ENCODE data around the gene PTPRM.

Gene PTPRM

DNA sequence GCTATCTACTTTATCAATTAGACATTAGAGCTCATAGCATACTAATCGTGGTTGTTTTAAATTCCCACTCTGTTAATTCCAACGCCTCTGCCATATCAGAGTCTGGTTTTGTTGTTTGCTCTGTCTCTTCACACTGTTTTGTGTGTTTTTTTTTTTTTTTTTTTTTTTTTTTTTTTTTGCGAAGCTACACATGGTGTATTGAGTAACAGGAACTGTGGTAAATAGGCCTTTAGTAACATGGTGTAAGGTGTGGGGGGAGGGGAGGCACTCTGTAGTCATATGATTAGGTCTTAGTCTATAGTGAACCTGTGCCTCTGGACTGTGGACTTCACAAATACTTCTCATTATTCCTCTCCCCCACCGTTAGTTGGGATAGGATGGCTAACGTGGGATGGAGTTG is 671.4 kb downstream of the PTPRM start:
- no peak for DNase-seq (ENCODE audit: low read depth)

DNA sequence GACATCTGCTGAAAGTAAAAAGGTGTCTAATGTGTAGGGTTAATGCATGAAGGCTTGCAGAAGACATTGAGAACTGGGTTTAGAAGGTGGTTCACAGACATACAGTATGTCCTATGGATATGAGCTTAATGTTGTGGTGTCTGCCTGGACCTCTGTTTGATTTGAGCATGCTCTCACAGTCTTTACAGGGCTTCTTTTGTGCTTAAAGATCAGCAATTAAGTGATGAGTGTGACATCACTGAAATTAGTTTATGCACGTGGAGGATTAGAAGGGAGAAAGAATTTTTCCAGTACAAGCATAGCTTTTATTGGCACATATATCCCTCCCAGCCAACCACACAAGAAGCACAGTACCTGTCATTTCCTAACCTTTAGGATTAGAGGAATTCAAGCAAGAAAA is 674.6 kb downstream of the PTPRM start:
- no peak for DNase-seq (ENCODE audit: low read depth)

DNA sequence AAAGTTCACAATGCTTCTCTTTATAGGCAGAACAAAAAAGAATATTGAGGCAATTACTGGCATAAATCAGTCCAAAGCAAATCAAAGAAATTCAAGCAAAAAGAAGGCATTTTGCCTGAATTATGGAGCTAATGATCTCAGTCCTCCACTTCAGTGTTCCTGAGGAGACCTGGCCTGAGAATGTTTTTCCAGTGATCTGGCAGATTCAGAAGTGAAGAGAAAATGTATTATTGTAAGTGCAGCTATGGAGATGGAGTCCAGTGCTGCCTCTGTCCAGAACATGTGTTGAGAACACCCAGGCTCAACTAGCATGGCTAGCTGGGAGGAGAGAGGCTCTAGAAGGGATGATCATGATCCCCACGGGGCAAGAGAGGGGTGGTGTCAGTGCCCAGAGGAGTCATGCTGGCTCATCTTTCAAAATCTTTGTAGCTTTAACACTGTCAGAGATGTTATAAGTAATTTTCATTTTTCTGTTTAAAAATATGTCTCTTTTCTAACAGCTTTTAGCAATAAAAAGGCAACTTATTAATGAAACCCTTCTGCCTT is 675.1 kb downstream of the PTPRM start:
- DNase-seq (ENCODE audit: low read depth), result no peak

DNA sequence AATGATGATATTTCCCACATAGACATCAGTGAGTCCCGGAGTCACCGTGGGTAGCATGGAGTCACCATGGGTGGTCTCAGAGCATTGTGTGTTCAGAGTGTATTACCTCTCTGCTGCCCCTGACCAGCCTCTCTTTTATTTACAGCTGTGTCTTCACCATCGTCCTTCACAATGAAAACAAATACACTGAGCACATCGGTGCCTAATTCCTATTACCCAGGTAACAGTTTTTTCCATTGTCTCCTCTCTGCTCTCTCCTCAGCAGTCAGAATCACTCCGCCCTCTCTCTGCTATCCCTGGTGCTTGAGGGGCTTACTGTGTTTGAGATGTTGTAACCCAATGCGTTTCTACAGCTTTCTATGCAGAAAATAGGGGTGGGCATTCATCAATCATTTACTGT is 680.6 kb downstream of the PTPRM start:
- DNase-seq (ENCODE audit: low read depth), result no peak

DNA sequence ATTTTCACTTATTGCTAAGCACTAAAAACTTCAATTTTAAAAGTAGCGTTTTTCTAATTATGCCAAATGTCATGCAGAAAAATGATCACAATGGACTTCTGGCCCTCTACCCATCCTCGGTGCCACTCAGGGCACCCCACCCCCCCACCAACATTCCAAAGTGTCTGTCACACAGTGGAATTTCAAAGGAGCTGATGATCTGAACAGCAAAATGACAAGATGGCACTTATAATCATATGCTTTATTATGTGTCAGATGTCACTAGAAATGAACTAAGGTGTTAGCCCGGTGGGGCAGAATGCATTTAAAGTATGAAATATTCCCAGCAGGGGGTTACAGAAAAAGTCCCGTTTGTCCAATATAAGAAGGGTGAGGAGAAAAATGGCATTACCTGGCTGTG is 681.5 kb downstream of the PTPRM start:
- no peak for DNase-seq (ENCODE audit: low read depth)

DNA sequence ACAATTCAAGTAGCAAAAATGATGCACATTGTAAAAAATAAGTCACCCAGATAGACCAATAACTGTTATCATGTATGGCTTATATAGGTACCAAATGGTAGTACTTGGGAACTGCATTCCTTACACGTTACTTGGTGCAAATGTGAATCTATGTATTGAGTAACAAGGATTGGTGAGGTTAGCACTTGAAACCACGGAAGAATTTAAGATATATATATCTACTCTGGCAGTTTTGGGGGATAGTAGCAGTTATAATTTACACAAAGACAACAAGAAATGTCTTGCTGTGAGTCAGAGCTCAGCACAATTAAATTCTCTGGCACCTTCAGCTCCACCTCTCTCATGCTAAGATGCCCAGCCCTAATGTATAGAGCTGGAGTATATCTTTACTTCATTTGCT is 682.7 kb downstream of the PTPRM start:
- DNase-seq (ENCODE audit: low read depth), result no peak

DNA sequence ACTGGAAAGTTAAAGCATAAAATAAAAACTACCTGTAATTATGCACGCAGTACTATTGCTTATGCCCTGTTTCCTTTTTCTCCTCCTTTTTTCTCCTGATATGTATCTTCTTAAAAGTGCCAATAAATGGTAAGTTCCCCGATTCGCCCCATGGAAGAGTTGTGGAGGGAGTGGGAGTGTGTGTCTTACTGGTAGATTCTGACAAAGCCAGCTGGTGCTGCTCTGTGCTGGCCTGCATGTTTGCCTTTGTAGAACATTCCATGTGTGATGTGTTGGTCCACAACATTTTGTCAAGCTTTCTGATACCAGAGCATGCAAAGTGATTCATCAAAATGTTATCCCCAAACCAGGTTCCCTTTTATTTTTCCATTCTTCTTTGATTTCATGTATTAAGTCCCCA is 685.3 kb downstream of the PTPRM start:
- DNase-seq (ENCODE audit: low read depth), result no peak

DNA sequence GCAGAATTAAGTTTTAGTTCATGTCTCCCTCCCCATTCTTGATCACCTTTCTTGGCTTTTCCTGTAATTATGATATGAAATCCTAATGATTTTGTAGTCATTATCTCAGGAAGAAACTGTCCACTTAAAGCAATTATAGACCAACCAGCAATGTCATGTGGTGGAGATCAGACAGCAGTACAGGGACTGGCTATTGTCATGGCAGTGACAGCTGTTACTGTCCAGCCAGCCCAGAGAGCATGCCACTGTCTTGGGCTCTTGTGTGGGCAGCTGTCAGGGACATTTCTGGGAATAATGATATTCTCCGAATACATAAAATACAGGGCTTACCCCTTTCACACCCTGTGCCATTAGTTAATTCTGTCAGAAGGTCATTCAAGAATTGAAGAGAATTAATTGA is 686.8 kb downstream of the PTPRM start:
- no peak for DNase-seq (ENCODE audit: low read depth)

DNA sequence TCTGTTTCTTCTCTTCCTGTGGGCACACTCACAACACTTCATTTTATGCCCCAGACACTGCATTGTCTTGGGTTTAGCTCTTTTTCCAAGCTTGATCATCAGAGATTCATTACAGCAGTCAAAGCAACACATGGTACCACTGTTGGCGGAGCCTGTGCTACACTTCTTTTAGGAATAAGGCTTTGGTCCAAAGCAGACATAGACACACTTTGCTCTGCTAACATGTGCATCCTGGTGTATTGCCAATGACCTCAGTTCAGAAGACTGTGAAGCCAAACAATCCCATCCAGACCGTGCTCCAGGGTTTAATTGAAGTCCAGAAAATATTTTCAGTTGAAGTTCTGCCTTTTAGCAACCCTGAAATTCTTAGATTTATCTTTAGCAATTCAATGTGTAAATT is 687.5 kb downstream of the PTPRM start:
- DNase-seq (ENCODE audit: low read depth), result no peak

DNA sequence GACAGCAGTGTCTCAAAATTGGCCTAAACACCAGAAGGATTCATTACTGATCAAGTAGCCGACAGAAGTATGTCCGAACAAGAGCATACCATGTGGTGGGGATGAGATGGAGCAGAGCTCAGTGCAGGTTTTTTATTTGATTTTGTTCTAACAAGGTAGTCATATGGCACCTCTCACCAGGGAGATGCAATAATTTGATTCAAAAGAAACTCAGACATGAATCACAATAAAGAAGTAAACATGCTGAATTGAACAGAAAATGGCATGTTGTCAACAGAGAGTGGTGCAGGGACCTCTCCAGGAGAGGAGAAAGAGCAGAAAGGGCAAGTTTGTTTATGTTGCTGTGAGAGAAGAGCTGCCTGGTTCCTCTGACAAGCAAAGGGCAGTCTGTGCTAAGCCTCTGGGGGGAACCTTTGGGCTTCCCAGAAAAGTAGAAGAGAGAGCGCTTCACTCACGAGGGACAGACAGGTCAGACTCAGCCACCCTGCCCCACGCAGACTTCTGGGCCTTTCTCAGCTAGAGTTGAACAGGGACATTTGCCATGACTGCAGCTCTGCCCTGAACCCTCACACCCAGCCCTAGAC is 690.8 kb downstream of the PTPRM start:
- DNase-seq (ENCODE audit: low read depth), result no peak

DNA sequence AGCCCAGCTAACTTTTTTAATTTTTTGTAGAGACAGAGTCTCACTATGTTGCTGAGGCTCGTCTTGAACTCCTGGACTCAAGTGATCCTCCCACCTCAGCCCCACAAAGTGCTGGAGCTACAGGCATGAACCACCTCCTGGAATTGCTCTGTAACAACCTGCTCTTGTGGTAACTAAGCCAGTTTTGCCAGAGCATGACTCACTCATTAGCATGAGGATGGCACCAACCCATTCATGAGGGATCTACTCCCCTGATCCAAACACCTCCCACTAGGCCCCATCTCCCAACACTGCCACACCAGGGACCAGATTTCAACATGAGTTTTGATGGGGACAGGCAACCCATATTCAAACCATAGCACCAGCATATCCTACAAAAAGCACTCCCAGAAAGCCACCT is 693.2 kb downstream of the PTPRM start:
- peak; percentile 27 for DNase-seq (ENCODE audit: low read depth)

DNA sequence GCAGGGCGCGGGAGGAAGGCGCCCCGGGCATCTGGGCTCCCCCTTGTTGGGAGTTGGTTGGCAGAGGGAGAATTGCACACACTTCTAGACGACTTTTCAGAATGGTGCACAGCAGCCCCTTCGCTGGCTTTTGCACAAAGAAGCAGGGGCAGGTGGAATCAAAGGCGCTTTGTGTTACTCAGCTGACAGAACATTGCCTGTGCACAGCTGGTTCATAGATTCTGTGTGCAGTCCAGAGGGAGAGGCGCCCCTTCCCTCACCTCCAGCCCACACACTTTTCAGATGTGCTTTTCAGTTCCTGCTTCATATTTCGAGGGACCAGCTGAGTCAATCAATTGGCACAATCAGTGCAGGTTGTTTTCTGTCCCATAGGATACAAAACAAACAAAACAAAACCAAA is 693.7 kb downstream of the PTPRM start:
- no peak for DNase-seq (ENCODE audit: low read depth)

DNA sequence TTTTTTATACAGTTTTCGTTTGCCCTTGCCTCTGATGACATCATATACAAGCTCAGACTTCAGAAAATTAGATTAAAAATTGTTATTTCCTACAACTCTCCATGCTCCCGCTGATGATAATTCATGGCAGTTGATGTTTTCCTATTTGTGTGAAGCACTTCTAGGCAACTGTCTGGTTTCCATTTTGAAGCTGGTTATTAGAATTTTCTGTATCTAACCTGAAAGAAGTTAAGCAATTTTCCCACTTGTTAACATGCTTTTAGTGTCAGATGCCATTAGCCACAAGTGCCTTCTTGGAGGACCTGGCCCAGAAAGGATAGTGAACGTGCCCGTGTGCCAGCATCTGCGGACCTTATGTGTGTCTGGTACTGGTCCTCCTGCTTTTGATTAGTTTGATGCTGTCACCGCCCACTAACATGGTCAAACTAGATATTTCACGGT is 694.6 kb downstream of the PTPRM start:
- peak; percentile 71 for DNase-seq (ENCODE audit: low read depth)

DNA sequence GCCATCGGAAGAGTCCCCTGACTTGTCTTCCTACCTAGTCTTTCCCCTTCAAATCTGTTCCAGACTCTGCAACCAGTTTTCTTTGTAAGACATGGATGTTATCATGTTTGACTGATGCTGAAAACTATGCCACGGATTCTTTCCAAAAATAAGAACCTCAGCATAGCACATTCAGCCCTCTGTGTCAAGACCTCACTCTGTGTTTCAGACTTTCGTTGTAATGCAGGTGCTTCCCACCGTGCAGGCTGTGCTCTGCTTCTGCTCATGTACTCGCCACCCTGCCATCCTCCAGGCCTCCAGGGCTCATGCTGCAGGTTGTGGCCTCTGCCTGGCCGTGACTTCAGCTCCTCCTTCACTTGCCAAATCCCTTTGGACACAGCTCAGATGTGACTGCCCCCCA is 695.1 kb downstream of the PTPRM start:
- no peak for DNase-seq (ENCODE audit: low read depth)

DNA sequence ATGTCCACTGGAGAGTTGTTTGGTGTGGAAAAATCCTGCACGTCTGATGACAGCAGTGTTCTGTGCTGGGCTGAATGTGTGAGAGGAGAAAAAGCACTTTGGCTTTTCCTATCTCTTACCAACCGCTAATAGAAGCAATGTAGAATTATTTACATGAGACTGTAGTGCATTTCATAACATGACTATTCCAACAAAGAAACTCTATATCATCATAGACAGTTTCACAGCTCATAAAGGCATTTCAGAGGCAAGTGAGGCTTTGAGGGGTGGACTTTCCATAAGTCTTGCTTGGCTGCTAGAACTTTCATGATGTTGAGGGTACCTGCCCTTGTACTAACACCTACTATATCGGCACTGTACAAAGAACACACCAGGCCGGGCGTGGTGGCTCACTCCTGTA is 697.0 kb downstream of the PTPRM start:
- no peak for DNase-seq (ENCODE audit: low read depth)

DNA sequence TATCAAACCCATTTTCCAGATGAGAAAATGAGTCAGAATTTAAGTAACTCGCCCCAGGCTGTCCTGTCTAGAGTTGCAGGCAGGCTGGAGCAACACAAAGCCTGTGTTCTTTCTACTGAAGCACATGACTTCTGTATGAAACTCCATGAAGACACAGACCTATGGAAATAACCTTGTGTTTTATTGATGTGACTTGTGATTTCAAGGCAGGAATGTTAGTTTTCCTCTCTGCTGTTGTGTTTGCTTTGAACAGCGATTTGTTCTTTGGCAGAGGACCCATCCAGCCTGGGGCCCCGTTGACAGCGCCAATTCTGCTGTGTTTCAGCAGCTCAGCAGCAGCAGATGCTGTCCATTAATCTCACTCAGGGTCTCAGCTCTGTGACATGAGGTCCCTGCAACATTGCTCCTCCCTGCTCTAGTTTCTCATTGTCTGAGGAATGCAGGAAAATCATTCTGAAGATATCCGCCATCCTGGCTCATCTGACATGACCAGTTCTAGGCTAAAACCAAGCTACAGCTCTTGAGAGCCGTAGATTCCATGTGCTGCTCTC is 697.8 kb downstream of the PTPRM start:
- DNase-seq (ENCODE audit: low read depth), result no peak

DNA sequence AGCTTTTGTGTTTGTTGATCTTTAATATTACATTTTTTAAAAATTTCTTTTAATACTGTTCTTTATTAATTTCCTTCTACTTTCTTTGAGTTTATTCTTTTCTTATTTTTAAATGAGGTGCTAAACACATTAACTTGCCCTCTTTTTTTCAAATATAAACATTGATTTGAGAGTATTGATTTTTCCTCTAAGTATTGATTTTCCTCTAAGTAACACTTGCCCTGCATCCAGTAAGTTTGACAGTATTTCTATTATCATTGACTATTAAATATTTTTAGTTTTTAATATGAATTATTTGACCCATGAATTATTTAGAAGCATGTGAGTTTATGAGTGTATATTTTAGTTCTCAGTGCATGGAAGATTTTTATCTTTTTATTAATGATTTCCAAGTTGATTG is 705.1 kb downstream of the PTPRM start:
- no peak for DNase-seq (ENCODE audit: low read depth)

DNA sequence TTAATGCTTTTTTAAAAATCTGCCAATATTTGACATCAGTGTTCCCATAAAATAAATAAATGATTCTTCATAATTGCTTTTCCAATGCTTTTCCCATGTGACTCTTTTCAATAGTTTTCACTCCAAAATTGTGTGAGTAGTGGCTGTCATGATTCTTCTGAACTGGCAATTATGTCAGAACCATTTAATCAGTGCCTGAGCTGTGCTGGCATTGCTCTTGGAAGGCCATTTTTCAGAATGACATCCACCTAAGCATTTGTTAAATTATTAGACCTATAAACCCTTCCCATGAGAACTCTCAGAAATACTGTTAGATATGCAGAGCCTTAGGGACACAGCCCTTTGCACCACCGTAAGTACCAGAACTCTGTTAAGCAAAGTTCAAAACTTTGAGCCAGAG is 707.3 kb downstream of the PTPRM start:
- DNase-seq (ENCODE audit: low read depth), result no peak

DNA sequence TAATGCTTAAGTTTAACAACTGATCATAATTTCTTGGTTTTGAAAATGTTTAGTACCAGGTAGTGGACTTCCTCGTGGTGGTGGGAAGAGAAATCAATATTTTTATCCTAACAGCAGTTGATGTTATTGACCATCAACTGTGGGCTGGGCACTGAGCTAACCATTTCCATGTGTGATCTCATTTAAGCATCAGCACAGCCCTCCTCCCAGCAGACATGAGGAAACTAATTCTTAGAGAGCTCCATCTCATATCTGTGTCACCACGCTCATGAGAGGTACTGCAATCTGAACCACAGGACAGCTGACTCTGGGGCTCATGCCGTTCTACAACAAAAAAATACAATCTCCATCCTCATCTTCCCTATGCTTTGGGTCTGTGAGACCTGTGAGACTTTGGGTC is 709.3 kb downstream of the PTPRM start:
- DNase-seq (ENCODE audit: low read depth), result no peak

DNA sequence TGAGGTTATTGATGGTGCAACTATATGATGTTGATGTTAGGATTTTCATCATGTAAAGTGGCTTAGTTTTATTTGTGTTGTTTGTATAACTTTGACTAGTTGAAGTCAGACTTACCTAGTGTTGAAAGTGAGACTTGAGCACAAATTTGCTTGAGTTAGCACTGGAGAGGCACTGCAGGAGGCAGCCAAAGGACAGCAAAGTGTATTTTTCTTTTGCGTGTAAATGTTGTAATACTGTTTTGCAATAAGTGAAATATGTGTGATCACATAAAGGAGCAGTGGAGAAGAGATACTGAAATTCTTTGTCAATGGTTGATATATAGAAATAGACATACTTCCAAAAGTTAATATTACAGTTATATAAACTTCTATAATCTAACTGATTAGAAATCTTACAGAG is 710.2 kb downstream of the PTPRM start:
- DNase-seq (ENCODE audit: low read depth), result peak; percentile 54

DNA sequence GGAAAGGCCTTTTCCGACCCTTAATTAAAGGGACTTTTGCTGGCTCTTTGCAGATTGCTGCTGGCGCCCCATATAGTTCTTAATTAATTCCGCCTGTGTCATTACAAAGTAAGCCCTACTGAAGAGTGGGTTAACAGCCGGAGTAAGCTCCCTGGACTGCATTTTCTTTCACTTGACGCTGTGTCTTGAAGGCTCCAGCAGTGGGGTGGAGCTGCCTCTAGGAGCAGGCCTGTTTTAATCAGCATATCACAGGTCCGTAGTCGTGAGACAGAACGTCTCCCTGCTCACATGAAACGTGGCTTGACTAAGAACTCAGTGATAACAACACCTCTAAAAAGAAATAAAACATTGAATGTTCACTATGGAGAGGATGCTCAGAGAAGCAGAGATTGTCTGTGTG is 712.2 kb downstream of the PTPRM start:
- no peak for DNase-seq (ENCODE audit: low read depth)

DNA sequence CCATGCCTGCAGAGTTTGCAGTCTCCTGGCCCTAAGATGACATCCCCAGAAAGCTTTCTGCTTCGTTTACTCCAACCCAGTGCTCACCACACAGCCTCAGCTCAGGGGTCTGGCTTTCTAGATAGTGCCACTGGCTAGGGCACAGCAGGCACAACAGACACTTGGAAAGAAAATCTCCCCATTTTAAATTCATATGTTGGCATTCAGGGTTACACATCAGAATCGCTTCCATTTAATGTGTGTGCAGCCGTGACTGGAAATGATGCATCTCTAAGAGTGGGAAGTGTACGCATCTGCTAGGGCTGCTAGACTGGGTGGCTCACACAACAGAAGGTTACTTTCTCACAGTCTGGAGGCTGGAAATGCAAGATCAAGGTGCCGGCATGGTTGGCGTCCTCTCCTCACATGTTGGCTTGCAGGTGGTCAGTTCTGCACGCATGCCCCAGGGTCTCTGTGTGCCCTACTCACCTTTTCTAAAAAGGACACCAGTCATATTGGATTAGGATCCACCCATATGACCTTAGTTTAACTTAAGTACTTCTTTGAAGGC is 712.7 kb downstream of the PTPRM start:
- DNase-seq (ENCODE audit: low read depth), result no peak

DNA sequence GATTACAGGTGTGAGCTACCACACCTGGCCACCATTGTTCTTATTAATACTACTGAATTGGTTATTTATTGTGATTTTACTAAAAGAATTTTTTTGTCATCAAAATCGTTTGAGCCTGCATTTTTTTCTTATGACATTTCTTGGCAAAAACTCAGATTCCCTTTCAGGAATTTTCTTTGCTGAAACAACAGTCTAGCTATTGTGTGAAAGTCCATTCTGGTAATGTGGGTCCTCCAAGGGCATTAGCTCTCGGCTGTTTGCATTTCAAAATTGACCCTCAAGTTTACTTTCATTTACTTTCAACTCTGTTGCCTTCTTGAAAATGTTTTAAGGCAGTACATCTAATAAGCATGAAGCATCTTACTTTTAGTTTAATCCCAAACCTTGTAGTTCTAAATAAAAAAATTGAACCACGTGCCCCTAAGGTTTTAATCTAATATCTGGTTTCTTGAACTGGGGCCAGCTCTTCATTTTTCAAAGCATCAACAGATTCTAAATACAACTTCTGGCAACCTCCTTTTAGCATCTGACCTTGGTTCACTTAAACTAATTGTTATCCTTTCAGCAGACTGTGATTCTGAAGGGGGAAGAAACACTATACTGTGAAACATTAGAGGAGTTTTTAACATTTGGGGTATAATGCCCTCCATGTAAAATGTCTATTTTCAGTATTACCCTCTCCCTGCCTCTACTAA is 716.9 kb downstream of the PTPRM start:
- DNase-seq (ENCODE audit: low read depth), result peak; percentile 57

All from fibroblast of gingiva (primary cell).